8988T (cell line): Measurements from ENCODE around the gene FAM72B.
"Not testable (repeated sequence)": the region's sequence is repeated elsewhere in the genome, so short reads cannot be mapped to it uniquely, and the experiment has no call there.

Experiments used
- DNase-seq: peaks from one replicate; pipeline ENCODE4 v3.0.0; 2011

The FAM72B gene

DNA sequence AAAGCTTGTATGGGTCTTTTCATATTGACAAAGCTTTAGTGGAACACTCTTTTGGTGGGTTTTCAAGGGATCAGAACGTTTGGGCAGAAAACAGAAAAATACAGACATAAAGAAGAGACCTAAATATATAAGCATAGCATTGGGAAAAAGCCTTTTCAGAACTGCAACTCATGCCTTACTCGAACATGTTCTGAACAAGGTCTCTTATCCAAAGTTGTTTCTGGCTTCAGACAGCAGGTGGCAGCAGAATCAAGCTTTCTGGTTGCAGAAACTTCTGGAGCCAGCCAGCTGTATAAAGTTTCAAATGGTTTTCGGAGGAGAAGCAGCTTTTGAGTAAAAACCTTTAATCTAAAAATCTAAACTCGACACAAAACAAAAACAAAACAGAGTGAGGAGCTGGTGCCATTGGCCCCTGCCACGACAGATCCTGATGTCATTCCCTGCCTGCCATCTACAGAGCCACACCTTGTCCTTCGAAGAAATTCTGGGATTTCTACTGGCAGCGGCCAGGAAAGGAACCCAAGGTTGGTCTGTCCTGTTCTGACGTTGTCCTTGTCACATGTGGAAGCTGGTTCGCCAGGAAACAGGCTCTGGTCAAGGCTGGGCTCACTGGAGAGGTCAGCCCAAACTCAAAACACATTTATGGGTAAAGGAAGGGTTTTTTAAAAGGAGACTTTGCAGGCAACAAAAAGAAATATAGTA is 35.5 kb downstream of the FAM72B start:
- not testable (repeated sequence) for DNase-seq

DNA sequence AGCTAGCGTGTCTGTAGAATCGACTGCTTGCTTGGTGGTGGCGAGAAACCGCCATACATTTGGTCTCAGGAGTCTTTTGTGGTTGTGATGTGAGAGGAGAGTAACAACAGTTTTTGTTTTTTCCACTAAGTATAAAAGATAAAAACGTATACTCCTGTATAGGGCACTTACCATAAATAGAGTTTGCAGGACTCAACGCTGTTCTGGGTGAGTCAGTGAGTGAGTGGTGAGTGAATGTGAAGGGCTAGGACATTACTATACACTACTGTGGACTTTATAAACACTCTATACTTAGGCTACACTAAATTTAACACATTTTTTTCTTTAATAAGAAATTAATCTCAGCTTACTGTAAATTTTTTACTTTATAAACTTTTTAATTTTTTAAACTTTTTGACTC is 43.7 kb downstream of the FAM72B start:
- DNase-seq, result not testable (repeated sequence)

DNA sequence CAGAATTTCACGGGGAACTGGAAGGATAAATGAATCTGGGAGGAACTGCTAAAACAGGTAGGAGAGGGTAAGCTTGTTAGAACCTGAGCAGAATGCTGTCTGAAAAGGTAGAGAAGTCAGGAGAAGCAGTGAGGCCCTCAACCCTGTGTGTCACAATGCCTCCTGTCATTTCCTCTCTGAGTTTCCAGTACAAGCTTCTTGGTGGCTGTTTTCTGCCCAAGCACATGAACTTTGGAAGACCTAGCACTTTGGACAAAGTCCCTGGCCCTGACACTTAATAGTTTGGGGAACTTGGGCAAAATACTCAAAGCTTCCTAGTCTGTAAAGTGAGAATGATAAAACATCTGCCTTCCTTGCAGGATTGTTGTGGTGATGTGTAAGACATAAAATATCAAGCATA is 52.6 kb downstream of the FAM72B start:
- not testable (repeated sequence) for DNase-seq

DNA sequence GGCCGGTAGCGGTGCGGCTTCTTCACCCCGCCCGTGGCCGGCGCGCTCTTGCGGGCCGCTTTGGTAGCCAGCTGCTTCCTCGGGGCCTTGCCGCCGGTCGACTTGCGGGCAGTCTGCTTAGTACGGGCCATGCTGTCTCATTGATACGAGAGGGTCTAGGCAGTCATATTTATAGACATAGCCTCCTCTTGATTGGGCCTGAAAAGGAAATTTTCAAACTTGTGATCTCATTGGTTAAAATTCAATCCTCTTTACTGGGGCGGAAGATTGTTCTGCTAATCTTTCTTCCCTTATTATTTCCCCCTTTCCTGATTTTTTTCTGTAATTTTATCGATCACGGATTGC is 65.7 kb downstream of the FAM72B start:
- not testable (repeated sequence) for DNase-seq
